Peyer's patch (tissue), 4 donors: ENCODE data around the gene STYXL1. TPM values are rescaled to one million over a fixed set of nuclear protein-coding genes. Genes with fewer than 3 reads are reported as not detected.
A peak's percentile ranks its signal among the peaks of the same experiment; 100 is the strongest.

Experiments
- DNase-seq, 3 donors: peaks; one replicate each; pipeline ENCODE4 v3.0.0-alpha.2; 2017 to 2019
- H3K27ac ChIP-seq, 4 donors: fragments of 200-600 bp; sonication (generic); one replicate each; pipeline ENCODE4 v1.5.1; 2016 to 2019
- H3K27me3 ChIP-seq, 2 donors: fragments of 200-600 bp; sonication (generic); one replicate each; pipeline ENCODE4 v1.5.1; 2019
- H3K36me3 ChIP-seq, 3 donors: fragments of 200-600 bp; sonication (generic); one replicate each; pipeline ENCODE4 v1.5.1; 2016 to 2019
- H3K4me1 ChIP-seq, 4 donors: fragments of 200-600 bp; sonication (generic); one replicate each; pipeline ENCODE4 v1.5.1; 2016 to 2019
- H3K4me3 ChIP-seq, 4 donors: fragments of 200-600 bp; sonication (generic); 1 replicate in 3 of 4; 2 replicates in 1 of 4; pipeline ENCODE4 v1.5.1; 2016 to 2019; ENCODE audit warnings: mild to moderate bottlenecking in 1 of 4
- H3K9me3 ChIP-seq, 4 donors: fragments of 200-600 bp; sonication (generic); one replicate each; pipeline ENCODE4 v1.5.1; 2016 to 2019; ENCODE audit warnings: mild to moderate bottlenecking in 1 of 4
- CTCF ChIP-seq, 6 experiments: fragments of 450-650 bp in 4 of 6; fragments of 200-600 bp in 2 of 6; sonication (generic) in 1 of 6; IDR thresholded peaks; one replicate each; pipeline ENCODE4 v1.5.1; 2017 to 2019; ENCODE audit warnings: antibody characterized with exemption in 6 of 6, mild to moderate bottlenecking in 3 of 6, moderate library complexity in 1 of 6
- POLR2A ChIP-seq, 2 donors: fragments of 450-650 bp; IDR thresholded peaks; one replicate each; pipeline ENCODE4 v1.5.1; 2017; ENCODE audit warnings: antibody characterized with exemption in 2 of 2, mild to moderate bottlenecking in 2 of 2, moderate library complexity in 2 of 2
- total RNA-seq, 4 donors: library from RNA; depleted of rRNA; stranded (reverse); fragments of >200 nt; gene quantifications; one replicate each; pipeline ENCODE4 v1.1.0, GENCODE V29; 2016

The STYXL1 gene
- total RNA-seq, 4 donors from 2014 or later = 14.2 to 42.9 (median 29.5) TPM

GRCh38 chr7:76074306-76074971 is 26.6 kb upstream of the STYXL1 start:
- DNase-seq = no peak
- H3K27me3 ChIP-seq = no peaks in the 10 kb centered on the region
- no peaks in the 10 kb centered on the region for H3K4me1 ChIP-seq
- no peak for TF ChIP-seq POLR2A (IDR thresholded peaks at IDR 0.05)
- no peak for TF ChIP-seq CTCF (IDR thresholded peaks at IDR 0.05)
- H3K4me3 ChIP-seq = no peak overlapping the region
- H3K36me3 ChIP-seq = no peaks in the 10 kb centered on the region
- peaks cover 0 to 10% (median 0%) of the 10 kb centered on the region in 4 donors for H3K9me3 ChIP-seq
- H3K27ac ChIP-seq = no peak overlapping the region

- H3K4me3 ChIP-seq = no peak overlapping the region
- DNase-seq = no peak
- no peak for TF ChIP-seq POLR2A (IDR thresholded peaks at IDR 0.05)
- TF ChIP-seq CTCF (IDR thresholded peaks at IDR 0.05) = no peak
- no peaks in the 10 kb centered on the region for H3K4me1 ChIP-seq
- no peaks in the 10 kb centered on the region for H3K36me3 ChIP-seq
- H3K9me3 ChIP-seq = peaks cover 0 to 10% (median 0%) of the 10 kb centered on the region in 4 donors
- no peaks in the 10 kb centered on the region for H3K27me3 ChIP-seq
- H3K27ac ChIP-seq = no peak overlapping the region
Measured at GRCh38 chr7:76073335-76073990, 25.7 kb upstream of the STYXL1 start.

- DNase-seq = no peak
- TF ChIP-seq CTCF (IDR thresholded peaks at IDR 0.05) = no peak
- TF ChIP-seq POLR2A (IDR thresholded peaks at IDR 0.05) = no peak
- H3K27me3 ChIP-seq = no peaks in the 10 kb centered on the region
- H3K9me3 ChIP-seq = peaks cover 0 to 10% (median 0%) of the 10 kb centered on the region in 4 donors
- no peak overlapping the region for H3K27ac ChIP-seq
- H3K36me3 ChIP-seq = no peaks in the 10 kb centered on the region
- H3K4me3 ChIP-seq = no peak overlapping the region
- no peaks in the 10 kb centered on the region for H3K4me1 ChIP-seq
Measured at GRCh38 chr7:76072243-76073148, 24.7 kb upstream of the STYXL1 start.

- Histone ChIP-seq H3K36me3 (peaks cover 0 to 6% (median 0%) of the 10 kb centered on the region in 3 donors), H3K27ac (peak overlapping the region in 2 of 4 donors; percentile 9 to 75), H3K4me3 (no peak overlapping the region), H3K27me3 (no peaks in the 10 kb centered on the region), H3K4me1 (no peaks in the 10 kb centered on the region), H3K9me3 (peaks cover 0 to 10% (median 0%) of the 10 kb centered on the region in 4 donors)
- TF ChIP-seq CTCF (IDR thresholded peaks at IDR 0.05) (no peak), POLR2A (IDR thresholded peaks at IDR 0.05) (no peak)
- DNase-seq = no peak
Measured at GRCh38 chr7:76071316-76072242, 23.8 kb upstream of the STYXL1 start.

GRCh38 chr7:76069238-76069638 is 21.4 kb upstream of the STYXL1 start:
- H3K4me1 ChIP-seq = no peaks in the 10 kb centered on the region
- TF ChIP-seq POLR2A (IDR thresholded peaks at IDR 0.05) (no peak), CTCF (IDR thresholded peaks at IDR 0.05) (peak in 3 of 6 experiments; percentile 44 to 50 (median 50))
- H3K27ac ChIP-seq = no peak overlapping the region
- H3K27me3 ChIP-seq = no peaks in the 10 kb centered on the region
- H3K36me3 ChIP-seq = peaks cover 0 to 30% (median 0%) of the 10 kb centered on the region in 3 donors
- peaks cover 0 to 7% (median 0%) of the 10 kb centered on the region in 4 donors for H3K9me3 ChIP-seq
- no peak overlapping the region for H3K4me3 ChIP-seq
- DNase-seq = peak in 2 of 3 donors; percentile 17 to 56
